ENCODE measurements around the gene PPARD.

PPARD gene

DNA sequence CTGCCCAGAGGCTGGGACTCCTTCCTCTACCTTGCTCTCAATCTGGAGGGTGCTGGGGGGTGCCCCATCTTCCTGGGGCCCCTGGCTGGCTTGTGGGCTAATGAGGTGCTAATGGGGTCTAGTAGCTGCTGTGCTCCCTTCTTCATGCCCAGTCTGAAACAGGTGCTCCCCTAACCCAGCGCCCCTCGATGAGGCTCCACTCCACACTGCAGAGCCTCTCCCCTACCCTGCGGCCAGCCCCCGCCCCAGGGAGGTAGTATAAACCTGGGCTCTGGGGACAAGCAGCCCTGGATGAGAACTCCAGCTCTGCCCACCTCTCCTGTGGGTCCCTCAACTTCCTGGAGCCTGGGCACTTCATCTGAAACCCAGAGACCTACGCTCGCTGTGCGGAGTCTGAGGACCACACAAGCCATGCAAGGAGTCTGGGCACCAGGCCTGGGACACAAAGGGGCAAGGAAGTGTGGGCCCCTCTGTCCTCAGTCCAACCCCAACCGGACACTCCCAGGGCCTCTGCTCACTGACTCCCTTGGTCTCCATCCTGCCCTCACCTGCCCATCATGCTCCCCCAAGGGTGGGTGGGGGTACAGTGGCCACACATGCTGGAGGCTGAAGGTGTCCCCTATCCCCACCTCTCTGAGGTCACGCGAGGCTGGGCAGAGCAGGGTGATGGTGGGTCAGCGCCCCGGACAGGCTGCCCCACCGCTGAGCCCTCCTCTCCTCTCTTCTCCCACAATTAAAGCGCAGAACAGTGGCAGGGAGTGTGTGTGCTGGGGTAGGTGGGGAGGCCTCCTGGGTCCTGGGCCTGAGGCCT, 132.0 kb downstream of the PPARD start:
- DNase-seq = no peak

DNA sequence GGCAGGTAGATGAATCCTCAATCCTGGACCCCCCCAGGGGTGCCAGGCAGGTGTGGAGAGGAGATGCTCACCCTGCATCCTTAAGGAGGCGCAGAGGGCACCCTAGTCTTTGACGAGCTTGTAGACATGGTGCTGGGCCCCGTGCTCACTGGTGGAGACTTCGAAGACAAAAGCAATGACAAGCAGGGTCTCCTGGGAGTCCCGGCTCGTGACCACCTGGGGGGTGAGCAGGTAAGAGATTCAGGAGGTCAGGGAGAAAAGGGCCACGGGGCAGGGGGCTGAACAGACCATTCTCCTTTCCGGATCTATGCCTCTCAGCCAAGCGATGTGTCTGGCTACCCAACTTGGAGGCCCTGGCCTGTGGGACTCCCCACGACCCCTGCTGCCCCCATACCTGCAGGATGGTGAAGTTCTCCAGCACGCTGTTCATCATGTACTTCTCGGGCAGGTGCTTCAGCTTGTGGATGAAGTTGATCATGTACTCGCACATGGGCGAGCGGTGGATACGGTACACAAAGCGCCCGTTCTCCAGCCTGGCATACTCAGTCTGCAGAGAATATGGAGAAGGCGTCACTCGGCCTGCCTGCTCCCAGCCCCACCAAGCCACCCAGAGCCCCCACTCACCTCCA, 132.7 kb downstream of the PPARD start:
- no peak for DNase-seq

DNA sequence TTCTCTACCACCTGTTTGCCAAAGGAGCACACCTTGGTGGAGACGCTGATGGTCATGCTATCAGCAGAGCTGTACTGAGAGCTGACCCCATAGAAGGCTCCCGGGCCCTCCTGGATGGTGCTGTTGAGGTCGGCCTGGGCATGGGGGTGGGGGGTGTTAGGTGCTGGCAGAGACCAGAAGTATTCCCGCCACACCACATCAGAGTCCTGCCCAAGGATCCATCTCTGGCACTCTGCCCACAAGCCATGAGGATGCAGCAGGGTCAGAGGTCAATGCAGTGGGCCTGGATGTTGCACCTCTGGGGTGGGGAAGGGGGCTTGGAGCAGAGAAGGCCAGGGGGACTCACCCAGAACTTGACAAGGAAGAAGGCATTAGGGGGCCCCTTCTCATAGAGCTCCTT, 133.2 kb downstream of the PPARD start:
- DNase-seq = no peak

DNA sequence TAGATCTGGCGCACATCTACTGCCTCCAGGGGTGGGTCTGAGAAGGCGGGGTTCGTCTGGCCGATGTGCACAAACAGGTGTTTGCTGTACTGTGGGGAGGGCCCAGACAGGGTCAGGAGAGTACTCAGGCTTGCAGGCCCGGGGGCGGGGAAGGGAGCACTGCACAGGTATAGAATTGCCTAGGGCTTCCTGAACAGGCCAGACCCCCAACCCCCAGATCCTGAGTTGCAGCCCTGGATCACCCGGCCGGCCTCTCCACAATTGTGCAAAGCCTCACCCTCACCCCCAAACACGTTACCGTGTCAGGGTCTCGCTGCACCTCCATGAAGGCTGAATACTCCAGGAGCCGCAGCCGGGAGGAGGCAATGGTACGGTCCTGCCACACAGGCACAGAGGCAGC, 133.6 kb downstream of the PPARD start:
- no peak for DNase-seq

DNA sequence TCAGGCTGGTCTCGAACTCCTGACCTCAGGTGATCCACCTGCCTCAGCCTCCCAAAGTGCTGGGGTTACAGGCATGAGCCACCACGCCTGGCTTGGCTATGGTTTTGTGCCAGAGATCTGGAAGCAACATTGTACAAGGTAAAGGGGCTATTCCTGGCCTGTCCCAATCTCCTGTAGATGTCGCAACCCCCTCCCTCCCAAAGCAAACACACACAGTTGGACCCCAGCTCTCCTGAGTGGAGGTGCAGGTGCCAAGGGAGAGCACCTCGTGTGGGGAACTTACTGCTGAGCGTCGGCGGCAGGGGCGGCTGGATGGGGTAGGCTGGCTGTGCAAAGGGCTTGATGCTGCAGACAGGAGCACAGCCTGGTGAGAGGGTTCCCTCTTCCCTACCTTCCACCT, 134.7 kb downstream of the PPARD start:
- DNase-seq = no peak

Measured in stimulated activated CD4-positive, alpha-beta T cell treated with anti-CD3 and anti-CD28 coated beads, Interleukin-4, amount 100 ng/mL, for 1 hour (primary cell).